ENCODE measurements around the gene C17orf78.
"Not testable (repeated sequence)": the region's sequence is repeated elsewhere in the genome, so short reads cannot be mapped to it uniquely, and the experiment has no call there.

C17orf78 gene

GRCh38 chr17:37438141-37438540 is 62.4 kb downstream of the C17orf78 start:
- no peak for DNase-seq (ENCODE audit: low read depth in 2 of 2)

- DNase-seq (ENCODE audit: low read depth in 2 of 2), result no peak
These were observed 64.6 kb downstream of the C17orf78 start for GRCh38 chr17:37440424-37440823.

DNA sequence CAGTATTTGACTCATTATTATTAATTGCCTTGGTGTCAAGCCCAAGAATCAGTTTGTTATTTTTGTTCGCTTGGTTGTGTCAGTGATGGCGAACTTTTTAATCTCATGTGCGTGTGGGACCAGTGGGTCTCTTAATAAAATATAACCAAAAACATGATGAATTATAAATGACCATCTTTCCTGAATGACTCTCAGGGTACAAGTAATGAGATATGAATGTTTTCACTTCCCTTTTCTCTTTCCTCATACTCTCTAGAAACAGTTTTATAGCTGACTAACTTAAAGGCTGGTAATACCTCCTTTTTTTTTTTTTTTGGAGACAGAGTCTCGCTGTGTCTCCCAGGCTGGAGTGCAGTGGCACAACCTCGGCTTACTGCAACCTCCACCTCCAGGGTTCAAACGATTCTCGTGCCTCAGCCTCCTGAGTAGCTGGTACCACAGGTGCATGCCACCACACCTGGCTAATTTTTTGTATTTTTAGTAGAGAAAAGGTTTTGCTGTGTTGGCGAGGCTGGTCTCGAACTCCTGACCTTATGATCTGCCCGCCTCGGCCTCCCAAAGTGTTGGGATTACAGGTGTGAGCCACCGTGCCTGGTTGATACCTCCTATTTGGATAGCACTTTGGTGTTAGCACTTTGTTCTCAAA is 65.7 kb downstream of the C17orf78 start:
- not testable (repeated sequence) for DNase-seq (ENCODE audit: low read depth in 2 of 2)
